Measurements from ENCODE around the gene AMPD3. TPM values are rescaled to one million over a fixed set of nuclear protein-coding genes. Genes with fewer than 3 reads are reported as not detected.
"Not testable (repeated sequence)": the region's sequence is repeated elsewhere in the genome, so short reads cannot be mapped to it uniquely, and the experiment has no call there.

Gene AMPD3
- total RNA-seq, 1 experiment from 2014 or later = 14.3 TPM

- not testable (repeated sequence) for DNase-seq (ENCODE audit: low read depth)
Observed at GRCh38 chr11:10436683-10437082, 18.4 kb upstream of the AMPD3 start.

- DNase-seq (ENCODE audit: low read depth) = no peak
Observed at GRCh38 chr11:10438458-10438857, 16.6 kb upstream of the AMPD3 start.

GRCh38 chr11:10439351-10439750, 15.7 kb upstream of the AMPD3 start:
- no peak for DNase-seq (ENCODE audit: low read depth)

- DNase-seq (ENCODE audit: low read depth) = no peak
Observed at GRCh38 chr11:10439924-10440323, 15.1 kb upstream of the AMPD3 start.

GRCh38 chr11:10440401-10440800, 14.7 kb upstream of the AMPD3 start:
- no peak for DNase-seq (ENCODE audit: low read depth)

- DNase-seq (ENCODE audit: low read depth) = no peak
Observed at GRCh38 chr11:10441091-10441490, 14.0 kb upstream of the AMPD3 start.

- peak; percentile 15 for DNase-seq (ENCODE audit: low read depth)
Observed at GRCh38 chr11:10441652-10442503, 13.2 kb upstream of the AMPD3 start.

GRCh38 chr11:10443152-10443551, 11.9 kb upstream of the AMPD3 start:
- no peak for DNase-seq (ENCODE audit: low read depth)

- no peak for DNase-seq (ENCODE audit: low read depth)
Observed at GRCh38 chr11:10443721-10444235, 11.3 kb upstream of the AMPD3 start.

- DNase-seq (ENCODE audit: low read depth) = no peak
Observed at GRCh38 chr11:10444725-10445315, 10.2 kb upstream of the AMPD3 start.

- no peak for DNase-seq (ENCODE audit: low read depth)
Observed at GRCh38 chr11:10447445-10447844, 7.6 kb upstream of the AMPD3 start.

- DNase-seq (ENCODE audit: low read depth) = peak; percentile 34
Observed at GRCh38 chr11:10450462-10451425, 4.3 kb upstream of the AMPD3 start.

- no peak for DNase-seq (ENCODE audit: low read depth)
Observed at GRCh38 chr11:10451426-10452116, 3.5 kb upstream of the AMPD3 start.

GRCh38 chr11:10452211-10452767, 2.8 kb upstream of the AMPD3 start:
- DNase-seq (ENCODE audit: low read depth) = no peak

- DNase-seq (ENCODE audit: low read depth) = no peak
Observed at GRCh38 chr11:10453261-10453660, 1.8 kb upstream of the AMPD3 start.

GRCh38 chr11:10455637-10456487, 798 bp downstream of the AMPD3 start:
- DNase-seq (ENCODE audit: low read depth) = peak; percentile 76

- DNase-seq (ENCODE audit: low read depth) = no peak
Observed at GRCh38 chr11:10456519-10456918, 1.5 kb downstream of the AMPD3 start.

GRCh38 chr11:10457901-10458300, 2.8 kb downstream of the AMPD3 start:
- no peak for DNase-seq (ENCODE audit: low read depth)

GRCh38 chr11:10459029-10459970, 4.2 kb downstream of the AMPD3 start:
- DNase-seq (ENCODE audit: low read depth) = no peak

Measured in RPMI7951 (cell line).